ENCODE results near the gene NHSL2.

NHSL2 gene

DNA sequence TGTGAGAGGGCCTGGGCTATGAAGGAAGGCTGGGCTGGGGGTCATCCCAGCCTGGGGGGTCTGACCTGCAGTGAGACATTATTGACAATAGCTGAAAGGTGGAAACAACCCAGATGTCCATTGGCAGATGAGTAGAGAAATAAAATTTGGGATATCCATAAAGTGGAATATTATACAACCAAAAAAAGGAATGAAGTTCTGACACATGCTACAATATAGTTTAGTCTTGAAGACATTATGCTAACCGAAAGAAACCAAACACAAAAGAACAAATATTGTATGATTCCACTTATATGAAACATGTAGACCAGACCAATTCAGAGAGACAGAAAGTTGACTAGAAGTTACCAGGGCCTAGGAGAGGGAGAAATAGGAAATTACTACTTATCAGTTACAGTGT is 176.3 kb downstream of the NHSL2 start:
- H3K4me3 ChIP-seq (replicated peaks; ENCODE audit: low read depth, low read length) = no peak overlapping the region
- TF ChIP-seq, protein P1, sequence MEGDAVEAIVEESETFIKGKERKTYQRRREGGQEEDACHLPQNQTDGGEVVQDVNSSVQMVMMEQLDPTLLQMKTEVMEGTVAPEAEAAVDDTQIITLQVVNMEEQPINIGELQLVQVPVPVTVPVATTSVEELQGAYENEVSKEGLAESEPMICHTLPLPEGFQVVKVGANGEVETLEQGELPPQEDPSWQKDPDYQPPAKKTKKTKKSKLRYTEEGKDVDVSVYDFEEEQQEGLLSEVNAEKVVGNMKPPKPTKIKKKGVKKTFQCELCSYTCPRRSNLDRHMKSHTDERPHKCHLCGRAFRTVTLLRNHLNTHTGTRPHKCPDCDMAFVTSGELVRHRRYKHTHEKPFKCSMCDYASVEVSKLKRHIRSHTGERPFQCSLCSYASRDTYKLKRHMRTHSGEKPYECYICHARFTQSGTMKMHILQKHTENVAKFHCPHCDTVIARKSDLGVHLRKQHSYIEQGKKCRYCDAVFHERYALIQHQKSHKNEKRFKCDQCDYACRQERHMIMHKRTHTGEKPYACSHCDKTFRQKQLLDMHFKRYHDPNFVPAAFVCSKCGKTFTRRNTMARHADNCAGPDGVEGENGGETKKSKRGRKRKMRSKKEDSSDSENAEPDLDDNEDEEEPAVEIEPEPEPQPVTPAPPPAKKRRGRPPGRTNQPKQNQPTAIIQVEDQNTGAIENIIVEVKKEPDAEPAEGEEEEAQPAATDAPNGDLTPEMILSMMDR (IDR thresholded peaks at IDR 0.05; ENCODE audit: low read length, missing control alignments) = no peak

DNA sequence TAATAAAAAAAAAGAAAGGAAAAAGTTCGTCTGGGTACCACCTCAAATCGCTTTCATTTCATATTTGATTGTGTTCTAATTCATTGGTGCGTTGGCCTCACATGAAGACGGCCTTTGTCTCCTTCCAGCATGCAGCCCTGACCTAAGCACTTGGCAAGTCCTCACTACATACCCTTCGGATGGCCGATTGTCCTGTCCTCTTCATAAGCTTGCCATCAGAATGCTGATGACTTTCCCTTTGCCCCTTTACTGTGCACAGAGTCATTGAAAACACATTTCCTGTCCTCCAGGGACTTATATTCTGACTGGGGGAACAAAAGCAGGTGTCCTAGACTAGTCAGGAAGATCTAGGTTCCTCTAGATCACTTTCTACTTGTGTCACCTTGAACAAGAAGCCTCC is 178.1 kb downstream of the NHSL2 start:
- TF ChIP-seq, protein P1 (IDR thresholded peaks at IDR 0.05; ENCODE audit: low read length, missing control alignments) = no peak
- DNase-seq (ENCODE audit: low read depth) = no peak
- no peak overlapping the region for H3K4me3 ChIP-seq (replicated peaks; ENCODE audit: low read depth, low read length)

More for the DNA sequence above, 176.3 kb downstream of the NHSL2 start:
- no peak for DNase-seq (ENCODE audit: low read depth)

DNA sequence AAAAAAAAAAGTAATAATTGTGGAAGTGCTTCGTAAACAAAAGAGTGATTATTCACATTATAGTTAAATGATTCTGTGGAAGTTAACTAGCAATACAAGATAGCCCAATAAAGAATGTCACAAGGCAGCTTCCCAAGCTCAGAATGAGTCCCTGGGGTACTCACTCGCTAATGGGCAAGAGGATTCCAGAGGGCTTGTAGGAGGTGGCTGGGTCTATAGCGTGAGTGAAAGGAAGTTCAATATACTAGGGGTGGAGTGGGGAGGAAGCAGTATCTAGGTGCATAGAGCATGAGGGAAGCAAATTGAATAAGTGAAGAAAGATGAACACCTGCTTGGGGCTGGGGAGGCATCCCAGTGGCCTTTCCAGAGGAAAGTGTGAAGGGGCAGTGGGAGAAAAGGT is 178.6 kb downstream of the NHSL2 start:
- DNase-seq (ENCODE audit: low read depth) = no peak
- TF ChIP-seq, protein P1 (IDR thresholded peaks at IDR 0.05; ENCODE audit: low read length, missing control alignments) = no peak
- H3K4me3 ChIP-seq (replicated peaks; ENCODE audit: low read depth, low read length) = no peak overlapping the region

DNA sequence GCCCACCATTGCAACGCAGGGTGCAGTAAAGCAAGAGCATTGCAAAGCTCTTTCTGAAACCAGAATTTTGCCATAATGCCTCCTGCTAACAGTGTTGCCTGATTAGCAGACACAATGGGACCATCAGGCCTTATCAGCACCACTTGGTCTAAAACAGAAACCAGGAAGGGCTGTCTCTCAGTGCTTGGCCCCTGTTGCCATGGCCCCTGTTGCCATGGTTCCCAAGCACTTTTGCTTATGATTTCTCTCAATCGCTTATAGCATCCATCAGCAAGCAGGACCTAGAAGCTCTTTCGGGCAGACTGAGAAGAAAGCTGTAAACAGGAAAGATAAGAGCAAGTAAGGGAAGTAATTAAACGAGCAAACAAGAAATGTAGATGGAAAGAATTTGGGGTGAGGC is 184.2 kb downstream of the NHSL2 start:
- no peak overlapping the region for H3K4me3 ChIP-seq (replicated peaks; ENCODE audit: low read depth, low read length)
- DNase-seq (ENCODE audit: low read depth) = peak; percentile 61
- TF ChIP-seq, protein P1 (IDR thresholded peaks at IDR 0.05; ENCODE audit: low read length, missing control alignments) = no peak

DNA sequence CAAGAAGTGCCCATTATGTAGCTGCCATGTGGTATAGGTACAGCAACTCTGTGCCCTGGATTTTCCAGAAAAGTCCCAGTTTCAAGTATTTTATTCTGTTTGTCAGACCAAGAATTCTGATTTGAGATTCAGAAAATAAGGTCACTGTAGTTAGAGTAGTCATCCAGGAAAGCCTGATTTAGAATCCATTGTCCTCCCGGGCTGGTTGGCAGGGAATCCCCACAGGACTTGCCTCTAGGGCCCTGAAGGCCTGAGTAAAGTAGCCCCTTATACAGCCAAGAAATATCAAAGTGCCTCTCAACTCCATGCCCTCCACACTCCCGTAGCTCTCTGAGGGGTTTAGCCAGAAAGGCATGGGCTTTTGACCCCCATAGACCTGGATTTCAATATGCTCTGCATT is 184.7 kb downstream of the NHSL2 start:
- DNase-seq (ENCODE audit: low read depth) = peak; percentile 3
- TF ChIP-seq, protein P1 (IDR thresholded peaks at IDR 0.05; ENCODE audit: low read length, missing control alignments) = no peak
- no peak overlapping the region for H3K4me3 ChIP-seq (replicated peaks; ENCODE audit: low read depth, low read length)

DNA sequence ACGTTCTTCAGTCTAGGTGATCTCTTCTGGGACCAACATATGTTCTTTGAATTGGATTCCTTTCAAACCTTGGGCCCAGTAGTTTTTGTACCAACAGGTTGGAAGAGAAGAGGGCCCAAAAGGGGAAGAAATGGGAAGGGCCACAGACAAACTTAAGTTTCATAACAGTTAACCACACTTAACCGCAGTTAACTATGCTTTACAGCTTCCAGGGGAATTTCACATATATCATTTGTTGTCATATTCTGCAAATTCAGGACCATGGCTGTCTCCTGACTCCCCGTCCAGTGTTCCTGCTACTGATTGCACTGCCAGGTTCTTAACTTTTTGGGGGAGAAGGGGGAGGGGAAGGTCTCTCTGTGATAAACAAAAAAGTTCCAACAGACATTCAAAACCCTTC is 186.5 kb downstream of the NHSL2 start:
- TF ChIP-seq, protein P1 (IDR thresholded peaks at IDR 0.05; ENCODE audit: low read length, missing control alignments) = no peak
- no peak for DNase-seq (ENCODE audit: low read depth)
- H3K4me3 ChIP-seq (replicated peaks; ENCODE audit: low read depth, low read length) = no peak overlapping the region

DNA sequence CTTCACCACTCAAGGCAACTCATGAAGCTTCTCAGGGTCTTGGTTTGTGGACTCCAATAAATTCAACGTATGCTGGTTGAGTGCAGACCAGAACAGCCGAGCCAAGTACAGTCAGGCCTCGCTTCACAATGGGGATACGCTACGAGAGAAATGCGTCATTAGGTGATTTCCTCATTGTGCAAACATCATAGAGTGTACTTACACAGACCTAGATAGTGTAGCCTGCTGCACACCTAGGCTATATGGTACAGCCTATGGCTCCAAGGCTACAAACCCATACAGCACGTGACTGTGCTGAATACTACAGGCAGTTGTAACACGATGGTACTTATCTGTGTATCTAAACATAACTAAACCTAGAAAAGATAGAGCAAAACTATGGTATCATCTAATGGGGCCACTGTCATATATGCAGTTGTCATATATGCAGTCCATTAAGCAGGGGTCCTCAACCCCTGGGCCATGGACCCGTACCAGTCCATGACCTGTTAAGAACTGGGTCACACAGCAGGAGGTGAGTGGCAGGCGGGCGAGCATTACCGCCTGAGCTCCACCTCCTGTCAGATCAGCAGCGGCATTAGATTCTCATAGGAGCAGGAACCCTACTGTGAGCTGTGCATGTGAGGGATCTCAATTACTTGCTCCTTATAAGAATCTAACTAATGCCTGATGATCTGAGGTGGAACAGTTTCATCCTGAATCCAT is 189.6 kb downstream of the NHSL2 start:
- DNase-seq (ENCODE audit: low read depth) = no peak

More for the DNA sequence above, 189.6 kb downstream of the NHSL2 start:
- H3K4me3 ChIP-seq (replicated peaks; ENCODE audit: low read depth, low read length) = no peak overlapping the region
- TF ChIP-seq, protein P1 (IDR thresholded peaks at IDR 0.05; ENCODE audit: low read length, missing control alignments) = no peak

Measured in fibroblast of pulmonary artery (primary cell).